Adrenal gland (tissue), 12 donors: ENCODE measurements around the gene WDR87. TPM values are rescaled to one million over a fixed set of nuclear protein-coding genes. Genes with fewer than 3 reads are reported as not detected.

Source experiments
- DNase-seq, 7 donors: peaks; one replicate each; pipeline ENCODE4 v3.0.0-alpha.2; 2019 to 2020
- H3K27ac ChIP-seq, 5 donors: fragments of 200-600 bp; sonication (generic) in 4 of 5; 1 replicate in 3 of 5; 2 replicates in 2 of 5; pipeline versions ENCODE4 v1.5.1 to v1.8.0; 2016 to 2020; ENCODE audit warnings: mild to moderate bottlenecking in 1 of 5
- H3K27me3 ChIP-seq: fragments of 200-600 bp; 2 replicates; pipeline ENCODE4 v1.8.0; 2021
- H3K36me3 ChIP-seq, 2 donors: fragments of 200-600 bp; replicated peaks in 1 of 2; 1 replicate in 1 of 2; 2 replicates in 1 of 2; pipeline versions ENCODE4 v1.5.1 to v1.8.0; 2018 to 2022
- H3K4me1 ChIP-seq, 2 donors: fragments of 200-600 bp; replicated peaks in 1 of 2; 1 replicate in 1 of 2; 2 replicates in 1 of 2; pipeline versions ENCODE4 v1.5.1 to v1.8.0; 2018 to 2021
- H3K4me3 ChIP-seq, 4 donors: fragments of 200-600 bp; sonication (generic) in 3 of 4; one replicate each; pipeline ENCODE4 v1.5.1; 2016 to 2018
- H3K9me3 ChIP-seq, 3 donors: fragments of 200-600 bp; sonication (generic) in 1 of 3; replicated peaks in 1 of 3; 1 replicate in 2 of 3; 2 replicates in 1 of 3; pipeline versions ENCODE4 v1.5.1 to v1.8.0; 2016 to 2021
- POLR2A ChIP-seq, 2 donors: fragments of 450-650 bp; IDR thresholded peaks; one replicate each; pipeline ENCODE4 v1.6.1; 2017; ENCODE audit warnings: antibody characterized with exemption in 2 of 2, mild to moderate bottlenecking in 2 of 2, moderate library complexity in 1 of 2
- WGBS, 4 donors: extraction: QIAGEN DNeasy Blood & Tissue Kit in 2 of 4; methylation state at CpG; one replicate each; pipeline versions ENCODE4 v1.1.5 to v1.1.7; 2013 to 2017; 5-methylcytosine and 5-hydroxymethylcytosine counted together
- intact Hi-C, 2 donors: fragments of 100-400 bp; cut with DNase I; formaldehyde crosslinking; loops; one replicate each; pipeline versions ENCODE4 v1.14.1 to v1.15.0; 2022 to 2023
- polyA plus RNA-seq, 3 donors: library from polyadenylated mRNA; stranded (reverse); fragments of 200-250 nt in 2 of 3; fragments of 350-450 nt in 1 of 3; fragmentation: Illumina TruSeq in 1 of 3; extraction: RNeasy Lipid Tissue Mini Kit (QIAGEN cat#74804) in 1 of 3; gene quantifications; one replicate each; pipeline ENCODE4 v1.2.3, GENCODE V29; 2013 to 2014
- total RNA-seq, 9 donors: library from RNA; depleted of rRNA in 4 of 9; stranded (reverse); fragments of >200 nt in 4 of 9; fragments of 120-200 nt in 1 of 9; fragmentation: NEBNext Ultra II Directional in 1 of 9; extraction: Animal tissue kit (Norgen Biotek cat#: 25700) in 1 of 9; gene quantifications; one replicate each; pipeline versions ENCODE4 v1.1.0 to v1.2.4, GENCODE V29; 2013 to 2023
- TF ChIP-seq, protein P1 (sequence below), 6 experiments: fragments of 450-650 bp in 4 of 6; fragments of 200-600 bp in 2 of 6; sonication (generic) in 1 of 6; IDR thresholded peaks; 1 replicate in 5 of 6; 2 replicates in 1 of 6; pipeline versions ENCODE4 v1.5.1 to v1.8.0; 2016 to 2021; ENCODE audit warnings: antibody characterized with exemption in 6 of 6, mild to moderate bottlenecking in 2 of 6, moderate library complexity in 1 of 6
- donor health status: healthy with polysubstance abuse.
- donor health status: Bipolar disorder and iron deficiency.
- donor health status: DM: yes; HTN: yes; CAD: no.
- donor health status: DM: no; HTN: no; CAD: no.
- donor health status: DM: no; HTN: no; CAD: no.
- donor health status: DM: yes; HTN: yes; CAD: no.

Gene WDR87
- total and polyA plus RNA-seq, 12 donors = under 0.01 to 0.08 TPM; not detected in 10

DNA sequence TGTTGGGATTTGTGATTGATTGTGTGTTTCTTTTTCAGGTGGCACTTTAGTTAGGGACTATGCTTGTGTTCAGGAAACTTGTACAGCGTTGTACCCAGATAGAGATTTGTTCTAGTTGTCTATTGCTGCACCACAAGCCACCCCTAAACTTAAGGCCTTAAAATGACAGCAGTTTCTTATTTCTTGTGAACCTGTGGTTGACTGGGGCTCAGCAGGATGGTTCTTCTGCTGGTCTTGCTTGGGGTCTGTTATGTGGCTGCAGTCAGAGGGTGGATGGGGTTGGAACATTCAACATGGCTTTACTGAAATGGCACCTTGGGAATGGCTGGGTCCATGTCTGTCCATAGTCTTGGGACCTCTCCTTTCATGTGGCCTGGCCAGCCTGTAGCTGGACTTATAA lies 28.9 kb upstream of the WDR87 start:
- Histone ChIP-seq H3K27me3 (no peaks in the 10 kb centered on the region), H3K36me3 (no peaks in the 10 kb centered on the region), H3K4me3 (no peak overlapping the region), H3K4me1 (peaks cover 0 to 6% of the 10 kb centered on the region in 2 donors), H3K9me3 (peaks cover 0 to 7% (median 0%) of the 10 kb centered on the region in 3 donors), H3K27ac (no peak overlapping the region)
- intact Hi-C loops = no loop called here
- 0 to 100% (median 99%) methylated on average over 1 of the region's 1 CpG for WGBS, 4 donors
- DNase-seq = no peak
- TF ChIP-seq, protein P1, sequence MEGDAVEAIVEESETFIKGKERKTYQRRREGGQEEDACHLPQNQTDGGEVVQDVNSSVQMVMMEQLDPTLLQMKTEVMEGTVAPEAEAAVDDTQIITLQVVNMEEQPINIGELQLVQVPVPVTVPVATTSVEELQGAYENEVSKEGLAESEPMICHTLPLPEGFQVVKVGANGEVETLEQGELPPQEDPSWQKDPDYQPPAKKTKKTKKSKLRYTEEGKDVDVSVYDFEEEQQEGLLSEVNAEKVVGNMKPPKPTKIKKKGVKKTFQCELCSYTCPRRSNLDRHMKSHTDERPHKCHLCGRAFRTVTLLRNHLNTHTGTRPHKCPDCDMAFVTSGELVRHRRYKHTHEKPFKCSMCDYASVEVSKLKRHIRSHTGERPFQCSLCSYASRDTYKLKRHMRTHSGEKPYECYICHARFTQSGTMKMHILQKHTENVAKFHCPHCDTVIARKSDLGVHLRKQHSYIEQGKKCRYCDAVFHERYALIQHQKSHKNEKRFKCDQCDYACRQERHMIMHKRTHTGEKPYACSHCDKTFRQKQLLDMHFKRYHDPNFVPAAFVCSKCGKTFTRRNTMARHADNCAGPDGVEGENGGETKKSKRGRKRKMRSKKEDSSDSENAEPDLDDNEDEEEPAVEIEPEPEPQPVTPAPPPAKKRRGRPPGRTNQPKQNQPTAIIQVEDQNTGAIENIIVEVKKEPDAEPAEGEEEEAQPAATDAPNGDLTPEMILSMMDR (IDR thresholded peaks at IDR 0.05) = no peak
- TF ChIP-seq POLR2A (IDR thresholded peaks at IDR 0.05) = no peak

DNA sequence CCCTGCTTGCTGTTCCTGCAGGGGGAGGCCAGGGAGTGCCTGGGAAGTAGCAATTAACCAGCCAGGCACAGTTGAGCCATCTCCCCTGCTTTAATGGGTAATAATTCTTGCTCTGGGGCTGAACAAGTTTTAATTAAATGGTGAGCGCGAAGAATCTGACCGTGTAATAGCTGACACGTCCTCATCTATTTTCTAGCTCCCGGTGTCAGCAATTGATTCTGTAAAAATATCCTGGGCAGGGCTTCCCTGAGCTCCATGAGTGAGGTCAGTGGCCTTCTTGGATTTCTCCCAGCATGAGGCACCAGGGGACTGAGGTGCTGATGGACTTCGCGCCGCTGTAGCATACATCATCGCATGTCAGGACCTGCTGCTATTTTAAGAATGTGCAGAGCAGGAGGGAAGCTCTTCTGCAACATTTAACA lies 27.6 kb upstream of the WDR87 start:
- no peak overlapping the region for H3K4me3 ChIP-seq
- TF ChIP-seq, protein P1 (IDR thresholded peaks at IDR 0.05) = no peak
- no peak for TF ChIP-seq POLR2A (IDR thresholded peaks at IDR 0.05)
- no peaks in the 10 kb centered on the region for H3K27me3 ChIP-seq
- H3K27ac ChIP-seq = no peak overlapping the region
- H3K9me3 ChIP-seq = peaks cover 0 to 7% (median 0%) of the 10 kb centered on the region in 3 donors
- 58 to 82% (median 64%) methylated on average over 8 to 9 of the region's 9 CpGs for WGBS, 4 donors
- no peaks in the 10 kb centered on the region for H3K36me3 ChIP-seq
- DNase-seq = peak in 2 of 7 donors; percentile 10 to 55
- peaks cover 0 to 6% of the 10 kb centered on the region in 2 donors for H3K4me1 ChIP-seq
- intact Hi-C loops = no loop called here

DNA sequence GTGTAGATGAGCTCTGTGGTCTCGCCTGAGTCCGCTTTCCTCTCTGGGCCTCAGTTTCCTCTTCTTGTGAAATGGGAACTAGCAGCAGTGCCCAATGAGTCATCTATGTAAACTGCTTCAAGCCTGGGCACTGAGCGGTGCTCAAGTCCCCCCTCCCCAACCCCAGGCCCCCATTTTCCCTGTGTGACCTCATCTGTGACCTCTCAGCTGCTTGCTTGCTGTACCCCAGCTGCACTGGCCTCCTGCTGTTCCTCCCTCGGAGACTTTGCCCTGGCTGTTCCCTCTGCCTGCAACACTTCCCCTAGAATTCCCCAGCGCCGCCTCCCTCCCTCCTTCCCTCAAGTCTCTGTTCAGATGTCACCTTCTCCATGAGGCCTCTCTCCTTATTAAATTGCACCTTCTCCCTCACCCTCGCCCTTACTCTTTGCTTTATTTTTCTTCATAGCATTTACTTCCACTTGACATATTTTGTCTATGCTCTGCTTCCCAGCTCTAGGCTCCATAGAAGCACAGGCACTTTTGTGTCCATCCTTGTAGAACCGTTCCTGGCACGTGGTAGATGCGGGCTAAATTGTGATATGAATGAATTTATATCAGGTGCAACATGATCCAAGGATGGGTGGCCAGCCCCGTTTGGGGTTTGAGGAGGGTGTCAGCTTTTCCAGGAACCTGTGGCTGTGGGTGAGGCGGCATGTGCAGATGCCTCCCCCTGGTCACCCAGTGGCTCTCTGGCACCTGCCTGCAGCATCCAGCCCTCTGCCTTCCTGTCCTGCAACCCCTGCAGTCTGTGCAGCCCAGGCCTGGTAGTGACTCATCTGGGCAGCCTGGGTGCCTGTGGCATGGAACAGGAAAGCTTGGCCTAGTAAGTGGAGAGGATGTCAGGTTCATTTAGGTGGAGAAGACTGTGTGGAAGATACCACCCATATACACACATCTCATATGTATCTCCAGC lies 26.9 kb upstream of the WDR87 start:
- intact Hi-C loops = no loop called here
- no peak for DNase-seq
- no peaks in the 10 kb centered on the region for H3K27me3 ChIP-seq
- H3K4me3 ChIP-seq = no peak overlapping the region
- no peaks in the 10 kb centered on the region for H3K36me3 ChIP-seq
- peaks cover 0 to 7% (median 0%) of the 10 kb centered on the region in 3 donors for H3K9me3 ChIP-seq
- TF ChIP-seq, protein P1 (IDR thresholded peaks at IDR 0.05) = no peak
- no peak for TF ChIP-seq POLR2A (IDR thresholded peaks at IDR 0.05)
- 80 to 88% (median 84%) methylated on average over 11 to 12 of the region's 12 CpGs for WGBS, 4 donors
- H3K27ac ChIP-seq = no peak overlapping the region
- peaks cover 0 to 6% of the 10 kb centered on the region in 2 donors for H3K4me1 ChIP-seq

DNA sequence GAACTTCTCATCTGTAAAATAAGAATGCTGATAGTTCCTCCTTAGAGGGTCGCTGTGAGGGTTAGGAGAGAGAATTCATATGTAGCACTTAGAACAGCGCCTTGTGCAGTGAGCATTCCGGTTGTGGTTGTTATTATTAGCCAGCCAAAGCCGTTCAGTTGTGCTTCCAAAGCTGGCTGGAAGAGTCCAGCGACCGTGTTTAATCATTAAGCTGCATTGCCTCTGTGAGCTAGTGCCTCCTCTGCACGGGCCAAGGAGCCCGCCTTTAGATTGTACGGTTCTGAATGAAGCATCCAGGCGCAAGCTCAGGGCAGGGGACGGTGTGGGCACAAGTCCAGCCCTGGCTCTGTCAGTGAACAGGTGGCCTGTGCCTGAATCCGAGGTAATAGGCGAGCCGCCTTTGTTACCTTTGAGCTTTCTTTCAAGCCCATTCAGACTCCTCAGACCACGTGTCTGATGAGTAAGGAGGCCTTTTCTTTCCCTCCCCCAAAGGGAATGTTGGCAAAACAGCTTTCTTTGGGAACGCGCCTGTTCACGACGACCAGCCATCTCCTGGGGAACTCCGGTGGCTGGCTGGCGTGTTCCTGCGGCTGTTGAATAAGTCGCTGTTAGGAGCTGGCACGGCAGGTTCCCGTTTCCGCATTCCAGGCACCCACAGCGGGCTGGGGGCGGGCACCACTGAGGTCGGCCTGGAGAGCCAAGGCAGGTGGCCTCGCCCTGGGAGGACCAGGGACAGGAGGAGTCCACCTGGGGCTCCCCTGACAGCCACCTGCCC lies 25.7 kb upstream of the WDR87 start:
- Histone ChIP-seq H3K4me1 (peaks cover 0 to 6% of the 10 kb centered on the region in 2 donors), H3K27me3 (no peaks in the 10 kb centered on the region), H3K36me3 (no peaks in the 10 kb centered on the region), H3K9me3 (peaks cover 0 to 7% (median 0%) of the 10 kb centered on the region in 3 donors), H3K4me3 (no peak overlapping the region), H3K27ac (no peak overlapping the region)
- 56 to 75% (median 66%) methylated on average over 14 to 30 of the region's 30 CpGs for WGBS, 4 donors
- DNase-seq = peak in 3 of 7 donors; percentile 11 to 54 (median 13)
- TF ChIP-seq, protein P1 (IDR thresholded peaks at IDR 0.05) = no peak
- no peak for TF ChIP-seq POLR2A (IDR thresholded peaks at IDR 0.05)
- intact Hi-C loops = no loop called here
